ENCODE measurements around the gene ZFHX2. TPM values are rescaled to one million over a fixed set of nuclear protein-coding genes. Genes with fewer than 3 reads are reported as not detected.

Gene ZFHX2
- total RNA-seq, 1 donor from 2014 or later = 2.3 TPM

GRCh38 chr14:23482823-23483148 lies 68.8 kb downstream of the ZFHX2 start:
- H3K36me3 ChIP-seq (ENCODE audit: control insufficient read depth, insufficient read depth, low read length) = peaks cover 1% of the 10 kb centered on the region
- no peak for DNase-seq (ENCODE audit: low read depth)
- H3K4me3 ChIP-seq (ENCODE audit: low read depth, low read length) = no peak overlapping the region
- no peaks in the 10 kb centered on the region for H3K27me3 ChIP-seq (ENCODE audit: control insufficient read depth, insufficient read depth, low read length)
- no peak for TF ChIP-seq CTCF (IDR thresholded peaks at IDR 0.05; ENCODE audit: insufficient read depth, low read length, poor library complexity, severe bottlenecking)

GRCh38 chr14:23481979-23482822 lies 69.4 kb downstream of the ZFHX2 start:
- H3K36me3 ChIP-seq (ENCODE audit: control insufficient read depth, insufficient read depth, low read length) = peaks cover 1% of the 10 kb centered on the region
- H3K27me3 ChIP-seq (ENCODE audit: control insufficient read depth, insufficient read depth, low read length) = no peaks in the 10 kb centered on the region

GRCh38 chr14:23481362-23481970 lies 70.1 kb downstream of the ZFHX2 start:
- no peak for DNase-seq (ENCODE audit: low read depth)
- Histone ChIP-seq H3K4me3 (ENCODE audit: low read depth, low read length) (no peak overlapping the region), H3K27me3 (ENCODE audit: control insufficient read depth, insufficient read depth, low read length) (no peaks in the 10 kb centered on the region), H3K36me3 (ENCODE audit: control insufficient read depth, insufficient read depth, low read length) (peaks cover 1% of the 10 kb centered on the region)
- TF ChIP-seq CTCF (IDR thresholded peaks at IDR 0.05; ENCODE audit: insufficient read depth, low read length, poor library complexity, severe bottlenecking) = no peak

More at GRCh38 chr14:23481979-23482822, 69.4 kb downstream of the ZFHX2 start:
- TF ChIP-seq CTCF (IDR thresholded peaks at IDR 0.05; ENCODE audit: insufficient read depth, low read length, poor library complexity, severe bottlenecking) = no peak
- no peak overlapping the region for H3K4me3 ChIP-seq (ENCODE audit: low read depth, low read length)
- no peak for DNase-seq (ENCODE audit: low read depth)

GRCh38 chr14:23478109-23478759 lies 73.3 kb downstream of the ZFHX2 start:
- Histone ChIP-seq H3K36me3 (ENCODE audit: control insufficient read depth, insufficient read depth, low read length) (peaks cover 1% of the 10 kb centered on the region), H3K27me3 (ENCODE audit: control insufficient read depth, insufficient read depth, low read length) (no peaks in the 10 kb centered on the region), H3K4me3 (ENCODE audit: low read depth, low read length) (no peak overlapping the region)
- DNase-seq (ENCODE audit: low read depth) = peak; percentile 23
- peak; percentile 57 for TF ChIP-seq CTCF (IDR thresholded peaks at IDR 0.05; ENCODE audit: insufficient read depth, low read length, poor library complexity, severe bottlenecking)

GRCh38 chr14:23470947-23471346 lies 80.6 kb downstream of the ZFHX2 start:
- H3K4me3 ChIP-seq (ENCODE audit: low read depth, low read length) = no peak overlapping the region
- no peak for TF ChIP-seq CTCF (IDR thresholded peaks at IDR 0.05; ENCODE audit: insufficient read depth, low read length, poor library complexity, severe bottlenecking)
- H3K36me3 ChIP-seq (ENCODE audit: control insufficient read depth, insufficient read depth, low read length) = peaks cover 1% of the 10 kb centered on the region
- no peaks in the 10 kb centered on the region for H3K27me3 ChIP-seq (ENCODE audit: control insufficient read depth, insufficient read depth, low read length)
- no peak for DNase-seq (ENCODE audit: low read depth)

Other genes with a start within 250 kb of the ZFHX2 start
- 2.5 and 2.9 TPM in 2 replicates for gene PPP1R3E, start 248.9 kb downstream of the ZFHX2 start, total RNA-seq
- gene BCL2L2, start 244.9 kb downstream of the ZFHX2 start, total RNA-seq = 16.2 and 21.3 TPM in 2 replicates
- 61.4 and 70.7 TPM in 2 replicates for gene PABPN1, start 230.3 kb downstream of the ZFHX2 start, total RNA-seq
- 7.8 and 13.1 TPM in 2 replicates for gene SLC22A17, start 198.9 kb downstream of the ZFHX2 start, total RNA-seq
- gene EFS, start 186.6 kb downstream of the ZFHX2 start, total RNA-seq = 10.8 and 15.4 TPM in 2 replicates
- gene IL25, start 179.0 kb downstream of the ZFHX2 start, total RNA-seq = not detected in 2 replicates
- gene CMTM5, start 174.7 kb downstream of the ZFHX2 start, total RNA-seq = not detected in 2 replicates
- not detected in 2 replicates for gene MYH6, start 143.5 kb downstream of the ZFHX2 start, total RNA-seq
- not detected in 2 replicates for gene MYH7, start 116.1 kb downstream of the ZFHX2 start, total RNA-seq
- 43.4 and 48.1 TPM in 2 replicates for gene NGDN, start 82.1 kb downstream of the ZFHX2 start, total RNA-seq
- 5.7 and 8.5 TPM in 2 replicates for gene THTPA, start 4.5 kb upstream of the ZFHX2 start, total RNA-seq
- gene AP1G2, start 16.0 kb upstream of the ZFHX2 start, total RNA-seq = 93.2 and 93.4 TPM in 2 replicates
- 1.0 and 1.1 TPM in 2 replicates for gene JPH4, start 27.0 kb upstream of the ZFHX2 start, total RNA-seq
- gene DHRS2, start 84.6 kb upstream of the ZFHX2 start, total RNA-seq = 3.6 and 5.8 TPM in 2 replicates

Measured in kidney epithelial cell (primary cell).